Cardiac fibroblast (primary cell): ENCODE data around the gene LMTK2.
"Not testable (repeated sequence)": the region's sequence is repeated elsewhere in the genome, so short reads cannot be mapped to it uniquely, and the experiment has no call there.

Experiments used
- DNase-seq, 2 donors: peaks; one replicate each; pipeline versions ENCODE4 v3.0.0 to v3.0.0-alpha.2; 2010; ENCODE audit warnings: low read depth in 2 of 2
- H3K4me3 ChIP-seq, 2 donors: replicated peaks in 1 of 2; 1 replicate in 1 of 2; 2 replicates in 1 of 2; pipeline ENCODE4 v1.5.1; 2011; ENCODE audit warnings: low read depth in 2 of 2, low read length in 2 of 2, mild to moderate bottlenecking in 2 of 2, moderate library complexity in 1 of 2
- TF ChIP-seq, protein P1 (sequence below): IDR thresholded peaks from one replicate; pipeline ENCODE4 v1.5.1; 2011; ENCODE audit warnings: low read depth, mild to moderate bottlenecking, low read length, inconsistent platforms

The LMTK2 gene

GRCh38 chr7:98215561-98216495 lies 109.2 kb downstream of the LMTK2 start:
- no peak for DNase-seq
- no peak overlapping the region for H3K4me3 ChIP-seq
- TF ChIP-seq, protein P1, sequence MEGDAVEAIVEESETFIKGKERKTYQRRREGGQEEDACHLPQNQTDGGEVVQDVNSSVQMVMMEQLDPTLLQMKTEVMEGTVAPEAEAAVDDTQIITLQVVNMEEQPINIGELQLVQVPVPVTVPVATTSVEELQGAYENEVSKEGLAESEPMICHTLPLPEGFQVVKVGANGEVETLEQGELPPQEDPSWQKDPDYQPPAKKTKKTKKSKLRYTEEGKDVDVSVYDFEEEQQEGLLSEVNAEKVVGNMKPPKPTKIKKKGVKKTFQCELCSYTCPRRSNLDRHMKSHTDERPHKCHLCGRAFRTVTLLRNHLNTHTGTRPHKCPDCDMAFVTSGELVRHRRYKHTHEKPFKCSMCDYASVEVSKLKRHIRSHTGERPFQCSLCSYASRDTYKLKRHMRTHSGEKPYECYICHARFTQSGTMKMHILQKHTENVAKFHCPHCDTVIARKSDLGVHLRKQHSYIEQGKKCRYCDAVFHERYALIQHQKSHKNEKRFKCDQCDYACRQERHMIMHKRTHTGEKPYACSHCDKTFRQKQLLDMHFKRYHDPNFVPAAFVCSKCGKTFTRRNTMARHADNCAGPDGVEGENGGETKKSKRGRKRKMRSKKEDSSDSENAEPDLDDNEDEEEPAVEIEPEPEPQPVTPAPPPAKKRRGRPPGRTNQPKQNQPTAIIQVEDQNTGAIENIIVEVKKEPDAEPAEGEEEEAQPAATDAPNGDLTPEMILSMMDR: no peak

DNA sequence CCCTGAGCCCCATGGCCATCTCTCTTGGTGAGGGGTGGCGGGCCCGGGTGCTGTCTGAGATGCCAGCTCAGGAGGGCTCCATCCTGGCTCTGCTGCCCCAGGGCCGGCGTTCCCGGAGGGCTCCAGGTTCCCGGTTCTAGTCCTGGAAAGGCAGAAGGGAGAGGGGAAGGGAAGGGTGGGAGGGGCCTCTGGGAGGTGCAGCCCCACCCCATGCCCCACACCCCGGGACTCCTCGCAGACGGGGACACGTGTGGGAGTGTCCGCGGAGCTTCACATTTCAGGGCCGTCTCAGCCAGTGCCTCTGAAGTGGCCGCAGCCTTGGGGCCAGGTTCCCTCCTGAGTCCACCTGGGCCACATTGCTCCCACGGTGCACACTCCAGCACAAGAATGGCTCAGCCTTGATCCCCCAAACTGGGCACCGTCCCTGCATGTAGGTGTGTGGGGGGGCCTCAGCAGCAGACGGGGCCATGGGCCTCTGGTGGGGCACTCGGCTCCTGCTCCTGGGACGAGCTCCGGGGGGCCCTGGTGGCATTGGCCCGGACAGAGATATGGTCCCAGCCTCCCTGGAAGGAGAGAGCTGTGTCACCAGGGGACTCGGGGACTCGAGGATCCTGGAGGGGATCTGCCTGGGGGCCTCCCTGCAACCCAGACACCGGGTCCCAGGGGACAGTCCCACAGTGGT lies 110.4 kb downstream of the LMTK2 start:
- no peak overlapping the region for H3K4me3 ChIP-seq
- DNase-seq: no peak
- TF ChIP-seq, protein P1: no peak

GRCh38 chr7:98217623-98218582 lies 111.2 kb downstream of the LMTK2 start:
- H3K4me3 ChIP-seq: no peak overlapping the region
- TF ChIP-seq, protein P1: no peak
- DNase-seq: no peak

DNA sequence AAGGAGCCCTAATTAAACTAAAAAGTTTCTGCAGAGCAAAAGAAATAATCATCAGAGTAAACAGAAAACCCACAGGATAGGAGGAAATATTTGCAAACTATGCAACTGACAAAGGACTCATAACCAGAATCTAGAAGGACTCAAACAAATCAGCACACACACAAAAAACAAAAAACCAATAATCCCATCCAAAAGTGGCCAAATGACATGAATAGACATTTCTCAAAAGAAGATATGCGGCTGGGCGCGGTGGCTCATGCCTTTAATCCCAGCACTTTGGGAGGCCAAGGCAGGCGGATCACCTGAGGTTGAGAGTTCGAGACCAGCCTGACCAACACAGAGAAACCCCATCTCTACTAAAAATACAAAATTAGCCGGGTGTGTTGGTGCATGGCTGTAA lies 112.7 kb downstream of the LMTK2 start:
- H3K4me3 ChIP-seq, DNase-seq: not testable (repeated sequence)

- TF ChIP-seq, protein P1: no peak
- no peak for DNase-seq
- H3K4me3 ChIP-seq: no peak overlapping the region
Measured at GRCh38 chr7:98221611-98222532, 115.2 kb downstream of the LMTK2 start.

DNA sequence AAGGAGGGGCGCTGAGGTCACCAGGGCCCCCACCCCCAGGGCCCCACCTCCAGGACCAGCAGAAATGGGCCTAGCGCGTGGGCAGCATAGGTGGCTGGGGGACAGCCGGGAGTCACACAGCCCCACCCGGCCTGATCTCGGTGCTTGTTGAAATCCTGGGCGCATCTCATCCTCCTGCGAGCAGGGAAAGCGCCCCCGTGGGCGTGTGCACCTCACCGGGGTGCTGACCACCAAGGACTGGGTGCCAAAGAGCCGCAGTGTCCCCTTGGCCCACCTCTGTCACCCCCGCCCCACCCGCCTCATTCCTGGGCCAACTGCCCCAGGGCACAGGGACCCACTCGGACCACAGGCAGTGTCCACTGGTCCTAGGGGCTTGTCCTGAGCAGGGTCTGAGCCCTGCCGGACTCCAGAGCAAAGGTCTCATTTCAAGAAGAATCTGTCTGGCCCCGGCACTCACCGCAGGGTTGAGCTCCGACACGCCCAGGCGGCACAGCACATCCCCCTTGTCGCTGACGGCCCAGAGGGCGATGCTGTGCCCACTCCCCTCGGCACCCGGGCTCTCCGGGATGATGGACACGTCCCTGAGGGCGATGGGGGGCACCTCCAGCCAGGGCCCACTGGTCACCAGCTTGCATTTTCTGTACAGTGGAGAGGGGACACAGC lies 116.0 kb downstream of the LMTK2 start:
- TF ChIP-seq, protein P1: no peak
- no peak overlapping the region for H3K4me3 ChIP-seq
- no peak for DNase-seq
